Breast epithelium (tissue), 4 donors: ENCODE data around the gene UQCRHL. TPM values are rescaled to one million over a fixed set of nuclear protein-coding genes. Genes with fewer than 3 reads are reported as not detected.

ENCODE experiments used
- DNase-seq, 2 donors: peaks; one replicate each; pipeline ENCODE4 v3.0.0-alpha.2; 2019; ENCODE audit warnings: low spot score in 2 of 2
- H3K27ac ChIP-seq, 2 donors: fragments of 200-600 bp; sonication (generic) in 1 of 2; one replicate each; pipeline ENCODE4 v1.5.1; 2016 to 2019; ENCODE audit warnings: mild to moderate bottlenecking in 1 of 2
- H3K27me3 ChIP-seq, 2 donors: fragments of 200-600 bp; sonication (generic) in 1 of 2; one replicate each; pipeline versions ENCODE4 v1.5.1 to v1.6.0; 2017 to 2019; ENCODE audit warnings: control low read depth in 1 of 2, mild to moderate bottlenecking in 1 of 2
- H3K36me3 ChIP-seq: fragments of 200-600 bp; one replicate; pipeline ENCODE4 v1.5.1; 2019
- H3K4me1 ChIP-seq, 2 donors: fragments of 200-600 bp; sonication (generic); one replicate each; pipeline ENCODE4 v1.5.1; 2016 to 2019; ENCODE audit warnings: control low read depth in 1 of 2
- H3K4me3 ChIP-seq, 3 donors: fragments of 200-600 bp; sonication (generic); 1 replicate in 2 of 3; 2 replicates in 1 of 3; pipeline ENCODE4 v1.5.1; 2016 to 2019; ENCODE audit warnings: mild to moderate bottlenecking in 3 of 3, moderate library complexity in 2 of 3
- H3K9me3 ChIP-seq, 2 donors: fragments of 200-600 bp; sonication (generic) in 1 of 2; one replicate each; pipeline ENCODE4 v1.5.1; 2016 to 2019; ENCODE audit warnings: control low read depth in 1 of 2
- CTCF ChIP-seq, 3 donors: fragments of 450-650 bp; IDR thresholded peaks; one replicate each; pipeline ENCODE4 v1.5.1; 2016 to 2017; ENCODE audit warnings: antibody characterized with exemption in 3 of 3, mild to moderate bottlenecking in 3 of 3, moderate library complexity in 3 of 3
- POLR2A ChIP-seq: fragments of 450-650 bp; IDR thresholded peaks from one replicate; pipeline ENCODE4 v1.6.1; 2016; ENCODE audit warnings: antibody characterized with exemption, mild to moderate bottlenecking, moderate library complexity
- POLR2AphosphoS5 ChIP-seq, 3 donors: sonication (generic); formaldehyde crosslinking; IDR thresholded peaks; one replicate each; pipeline ENCODE4 v1.6.1; 2017; ENCODE audit warnings: antibody characterized with exemption in 3 of 3
- intact Hi-C: fragments of 100-400 bp; cut with DNase I; formaldehyde crosslinking; loops from one replicate; pipeline ENCODE4 v1.15.1; 2023; ENCODE audit warnings: low total_unique reads
- total RNA-seq, 3 donors: library from RNA; depleted of rRNA; stranded (reverse); fragments of >200 nt; gene quantifications; one replicate each; pipeline ENCODE4 v1.1.0, GENCODE V29; 2016

The UQCRHL gene
- total RNA-seq, 3 donors from 2014 or later = 0.66 to 1.4 (median 1.2) TPM

GRCh38 chr1:15770313-15770962 is 37.0 kb downstream of the UQCRHL start:
- Histone ChIP-seq H3K27ac (no peak overlapping the region), H3K9me3 (no peaks in the 10 kb centered on the region), H3K4me3 (no peak overlapping the region), H3K27me3 (no peaks in the 10 kb centered on the region), H3K4me1 (no peaks in the 10 kb centered on the region), H3K36me3 (no peaks in the 10 kb centered on the region)
- DNase-seq = no peak
- intact Hi-C loops = no loop called here
- no peak for TF ChIP-seq CTCF (IDR thresholded peaks at IDR 0.05)
- no peak for TF ChIP-seq POLR2AphosphoS5 (IDR thresholded peaks at IDR 0.05)
- TF ChIP-seq POLR2A = no peak

- H3K4me3 ChIP-seq = no peak overlapping the region
- no peaks in the 10 kb centered on the region for H3K9me3 ChIP-seq
- no peaks in the 10 kb centered on the region for H3K4me1 ChIP-seq
- DNase-seq = no peak
- H3K27me3 ChIP-seq = no peaks in the 10 kb centered on the region
- H3K27ac ChIP-seq = no peak overlapping the region
- intact Hi-C loops = no loop called here
- TF ChIP-seq CTCF (IDR thresholded peaks at IDR 0.05) (no peak), POLR2AphosphoS5 (IDR thresholded peaks at IDR 0.05) (no peak), POLR2A (no peak)
- no peaks in the 10 kb centered on the region for H3K36me3 ChIP-seq
Observed at GRCh38 chr1:15768388-15768787, 39.1 kb downstream of the UQCRHL start.

- Histone ChIP-seq H3K27me3 (no peaks in the 10 kb centered on the region), H3K9me3 (no peaks in the 10 kb centered on the region), H3K4me1 (no peaks in the 10 kb centered on the region), H3K4me3 (no peak overlapping the region), H3K27ac (no peak overlapping the region), H3K36me3 (no peaks in the 10 kb centered on the region)
- intact Hi-C loops = no loop called here
- no peak for TF ChIP-seq POLR2A
- DNase-seq = no peak
Observed at GRCh38 chr1:15767941-15768340, 39.5 kb downstream of the UQCRHL start.

- peaks cover 0 to 4% of the 10 kb centered on the region in 2 donors for H3K4me1 ChIP-seq
- no peaks in the 10 kb centered on the region for H3K9me3 ChIP-seq
- H3K27me3 ChIP-seq = no peaks in the 10 kb centered on the region
- intact Hi-C loops = no loop called here
- H3K27ac ChIP-seq = peak overlapping the region in 1 of 2 donors; percentile 32
- TF ChIP-seq POLR2AphosphoS5 (IDR thresholded peaks at IDR 0.05) = no peak
- no peak for TF ChIP-seq POLR2A
- no peak for TF ChIP-seq CTCF (IDR thresholded peaks at IDR 0.05)
- no peak overlapping the region for H3K4me3 ChIP-seq
- no peak for DNase-seq
- no peaks in the 10 kb centered on the region for H3K36me3 ChIP-seq
Observed at GRCh38 chr1:15765495-15766194, 41.8 kb downstream of the UQCRHL start.

- no peaks in the 10 kb centered on the region for H3K36me3 ChIP-seq
- no peak for DNase-seq
- H3K9me3 ChIP-seq = no peaks in the 10 kb centered on the region
- H3K27me3 ChIP-seq = no peaks in the 10 kb centered on the region
- intact Hi-C loops = no loop called here
- peaks cover 4 to 5% of the 10 kb centered on the region in 2 donors for H3K4me1 ChIP-seq
- no peak overlapping the region for H3K27ac ChIP-seq
- no peak overlapping the region for H3K4me3 ChIP-seq
- TF ChIP-seq POLR2A = no peak
- TF ChIP-seq POLR2AphosphoS5 (IDR thresholded peaks at IDR 0.05) = no peak
- TF ChIP-seq CTCF (IDR thresholded peaks at IDR 0.05) = no peak
Observed at GRCh38 chr1:15764890-15765289, 42.6 kb downstream of the UQCRHL start.
